OCI-LY3 (cell line): ENCODE measurements around the gene USP1.

Experiments used
- H2AFZ ChIP-seq: fragments of 200-600, 300-600 bp; shearing (Covaris generic); 2 replicates; pipeline ENCODE4 v1.6.0; 2014; ENCODE audit warnings: antibody characterized with exemption, low read depth, low read length
- H3K27ac ChIP-seq: fragments of 200-600, 300-600 bp; sonication (generic); 2 replicates; pipeline ENCODE4 v1.5.1; 2014; ENCODE audit warnings: mild to moderate bottlenecking, low read length, moderate library complexity, mixed read lengths
- H3K27me3 ChIP-seq: fragments of 200-600, 300-600 bp; sonication (generic); 2 replicates; pipeline ENCODE4 v1.6.1; 2014; ENCODE audit warnings: low read depth, low read length, mixed read lengths
- H3K36me3 ChIP-seq: fragments of 200-600, 300-600 bp; sonication (generic); replicated peaks from 2 replicates; pipeline ENCODE3; 2014; ENCODE audit warnings: low read depth, low read length, mixed read lengths
- H3K4me1 ChIP-seq: fragments of 300-600, 200-600 bp; sonication (generic); 2 replicates; pipeline ENCODE4 v1.6.1; 2014; ENCODE audit warnings: low read length, mixed read lengths
- H3K4me2 ChIP-seq: fragments of 200-600, 300-600 bp; sonication (generic); 2 replicates; pipeline ENCODE4 v1.6.1; 2014; ENCODE audit warnings: low read length, mixed read lengths
- H3K4me3 ChIP-seq: fragments of 300-600, 200-600 bp; sonication (generic); 2 replicates; pipeline ENCODE4 v1.5.1; 2014; ENCODE audit warnings: antibody characterized with exemption, mild to moderate bottlenecking, low read length, moderate library complexity
- H3K79me2 ChIP-seq: fragments of 300-600, 200-600 bp; shearing (Covaris generic); 2 replicates; pipeline ENCODE4 v1.6.1; 2014; ENCODE audit warnings: mild to moderate bottlenecking, low read length, mixed read lengths
- H3K9ac ChIP-seq: fragments of 300-600, 200-600 bp; shearing (Covaris generic); 2 replicates; pipeline ENCODE4 v1.6.0; 2014; ENCODE audit warnings: mild to moderate bottlenecking, low read length, moderate library complexity
- H3K9me3 ChIP-seq: fragments of 200-600, 300-600 bp; shearing (Covaris generic); 2 replicates; pipeline ENCODE4 v1.6.1; 2014; ENCODE audit warnings: low read length, mixed read lengths; ENCODE audit not compliant: insufficient read depth
- H4K20me1 ChIP-seq: fragments of 200-600, 300-600 bp; sonication (generic); 2 replicates; pipeline ENCODE4 v1.6.1; 2016; ENCODE audit warnings: low read length, mixed read lengths; ENCODE audit not compliant: insufficient read depth
- EZH2phosphoT487 ChIP-seq: fragments of 200-600 bp; shearing (Covaris generic); IDR thresholded peaks from 2 replicates; pipeline ENCODE4 v1.6.1; 2018; ENCODE audit warnings: antibody characterized with exemption, mixed run types, low read depth
- TF ChIP-seq, protein P1 (sequence below): fragments of 200-600, 300-600 bp; sonication (generic); IDR thresholded peaks from 2 replicates; pipeline ENCODE4 v1.5.1; 2014; ENCODE audit warnings: antibody characterized with exemption, low read length, low read depth

Gene USP1

DNA sequence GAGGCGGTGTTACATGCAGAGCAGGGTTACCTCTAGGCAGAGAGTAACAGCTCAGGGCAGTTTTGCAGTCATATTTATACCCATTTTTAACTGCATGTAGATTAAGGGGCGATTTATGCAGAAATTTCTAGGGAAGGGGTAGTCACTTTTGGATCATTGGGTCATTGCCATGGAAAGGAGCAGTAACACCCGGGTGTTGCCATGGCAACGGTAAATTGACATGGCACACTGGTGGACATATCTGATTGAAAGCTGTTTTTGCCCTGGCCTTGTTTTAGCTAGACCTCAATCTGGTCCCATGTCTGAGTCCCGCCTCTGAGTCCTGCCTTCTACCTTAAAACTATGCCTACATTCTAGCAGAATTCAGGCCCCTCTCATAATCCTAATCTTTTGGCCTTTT lies 11.8 kb upstream of the USP1 start:
- no peak for TF ChIP-seq EZH2phosphoT487
- TF ChIP-seq, protein P1, sequence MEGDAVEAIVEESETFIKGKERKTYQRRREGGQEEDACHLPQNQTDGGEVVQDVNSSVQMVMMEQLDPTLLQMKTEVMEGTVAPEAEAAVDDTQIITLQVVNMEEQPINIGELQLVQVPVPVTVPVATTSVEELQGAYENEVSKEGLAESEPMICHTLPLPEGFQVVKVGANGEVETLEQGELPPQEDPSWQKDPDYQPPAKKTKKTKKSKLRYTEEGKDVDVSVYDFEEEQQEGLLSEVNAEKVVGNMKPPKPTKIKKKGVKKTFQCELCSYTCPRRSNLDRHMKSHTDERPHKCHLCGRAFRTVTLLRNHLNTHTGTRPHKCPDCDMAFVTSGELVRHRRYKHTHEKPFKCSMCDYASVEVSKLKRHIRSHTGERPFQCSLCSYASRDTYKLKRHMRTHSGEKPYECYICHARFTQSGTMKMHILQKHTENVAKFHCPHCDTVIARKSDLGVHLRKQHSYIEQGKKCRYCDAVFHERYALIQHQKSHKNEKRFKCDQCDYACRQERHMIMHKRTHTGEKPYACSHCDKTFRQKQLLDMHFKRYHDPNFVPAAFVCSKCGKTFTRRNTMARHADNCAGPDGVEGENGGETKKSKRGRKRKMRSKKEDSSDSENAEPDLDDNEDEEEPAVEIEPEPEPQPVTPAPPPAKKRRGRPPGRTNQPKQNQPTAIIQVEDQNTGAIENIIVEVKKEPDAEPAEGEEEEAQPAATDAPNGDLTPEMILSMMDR: no peak
- H3K9ac ChIP-seq: no peak overlapping the region
- no peak overlapping the region for H2AFZ ChIP-seq
- no peak overlapping the region for H3K4me3 ChIP-seq
- no peaks in the 10 kb centered on the region for H3K9me3 ChIP-seq
- H4K20me1 ChIP-seq: no peaks in the 10 kb centered on the region
- peaks cover 3% of the 10 kb centered on the region; the same call in 1 of the 2 replicates for H3K4me1 ChIP-seq
- H3K27me3 ChIP-seq: no peaks in the 10 kb centered on the region
- no peaks in the 10 kb centered on the region for H3K79me2 ChIP-seq
- H3K4me2 ChIP-seq: no peak overlapping the region
- no peak overlapping the region for H3K27ac ChIP-seq
- H3K36me3 ChIP-seq: no peaks in the 10 kb centered on the region

DNA sequence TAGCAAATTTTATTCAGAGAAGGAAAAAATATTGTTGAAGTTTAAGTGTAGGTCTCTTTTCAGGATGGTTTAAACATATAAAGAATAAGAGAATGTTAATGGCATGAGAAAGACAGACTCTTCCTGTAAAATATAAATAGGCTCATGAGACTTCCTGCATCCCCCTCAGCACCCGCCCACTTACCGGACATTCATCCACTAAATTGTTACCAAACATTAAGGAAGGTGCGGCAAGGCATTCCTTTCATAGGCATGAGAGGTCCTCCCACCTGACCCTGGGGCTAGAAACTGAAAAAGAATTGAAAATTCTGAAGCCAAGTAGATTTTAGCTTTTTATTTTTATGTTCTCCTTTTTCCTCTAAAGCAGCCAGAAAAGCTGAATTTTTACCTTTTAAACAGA lies 10.6 kb upstream of the USP1 start:
- no peak overlapping the region for H3K27ac ChIP-seq
- H3K27me3 ChIP-seq: no peaks in the 10 kb centered on the region
- no peak overlapping the region for H3K9ac ChIP-seq
- peaks cover 3% of the 10 kb centered on the region; the same call in 1 of the 2 replicates for H3K4me1 ChIP-seq
- no peaks in the 10 kb centered on the region for H3K79me2 ChIP-seq
- no peak overlapping the region for H3K4me3 ChIP-seq
- H4K20me1 ChIP-seq: no peaks in the 10 kb centered on the region
- H2AFZ ChIP-seq: no peak overlapping the region
- no peaks in the 10 kb centered on the region for H3K36me3 ChIP-seq
- H3K9me3 ChIP-seq: no peaks in the 10 kb centered on the region
- TF ChIP-seq EZH2phosphoT487: no peak
- no peak overlapping the region for H3K4me2 ChIP-seq

DNA sequence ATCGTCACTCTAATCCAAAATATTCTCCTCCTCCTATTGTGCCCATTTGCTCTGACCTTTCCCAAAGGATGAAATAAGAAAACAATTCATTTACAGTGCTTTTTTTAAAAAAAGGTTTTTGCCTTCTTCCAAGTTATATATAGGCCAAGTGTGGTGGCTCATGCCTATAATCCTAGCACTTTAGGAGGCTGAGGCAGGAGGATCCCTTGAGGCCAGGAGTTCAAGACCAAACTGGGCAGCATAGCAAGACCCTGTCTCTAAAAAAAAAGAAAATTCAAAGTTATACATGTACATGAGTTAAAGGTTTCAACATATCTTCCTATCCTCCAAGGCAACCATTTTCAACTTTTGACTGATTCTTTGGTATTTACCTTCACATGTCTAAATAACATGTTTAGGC lies 10.1 kb upstream of the USP1 start:
- no peak overlapping the region for H3K27ac ChIP-seq
- H3K9ac ChIP-seq: no peak overlapping the region
- peaks cover 3% of the 10 kb centered on the region; the same call in 1 of the 2 replicates for H3K4me1 ChIP-seq
- no peaks in the 10 kb centered on the region for H3K9me3 ChIP-seq
- no peak overlapping the region for H3K4me2 ChIP-seq
- TF ChIP-seq EZH2phosphoT487: no peak
- TF ChIP-seq, protein P1: no peak
- no peaks in the 10 kb centered on the region for H3K36me3 ChIP-seq
- no peaks in the 10 kb centered on the region for H3K79me2 ChIP-seq
- H3K4me3 ChIP-seq: no peak overlapping the region
- no peaks in the 10 kb centered on the region for H3K27me3 ChIP-seq
- no peak overlapping the region for H2AFZ ChIP-seq
- H4K20me1 ChIP-seq: no peaks in the 10 kb centered on the region

DNA sequence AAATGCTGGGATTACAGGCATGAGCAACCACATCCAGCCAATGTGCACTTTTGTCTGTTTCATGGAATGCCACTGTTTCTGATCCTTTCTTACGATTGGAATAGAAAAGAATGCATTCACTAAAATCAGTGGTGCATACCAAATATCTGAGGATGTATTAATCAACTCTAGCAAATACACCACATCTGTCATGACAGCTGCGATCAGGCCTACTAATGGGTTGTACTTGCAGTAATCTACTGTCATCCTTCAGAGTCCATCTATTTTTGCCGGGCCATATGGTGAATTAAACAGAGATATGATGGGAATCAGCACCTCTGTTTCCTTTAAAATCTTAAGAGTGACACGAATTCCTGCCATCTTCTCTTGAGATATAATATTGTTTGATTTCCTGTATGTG lies 8.5 kb upstream of the USP1 start:
- Histone ChIP-seq H3K9ac (no peak overlapping the region), H3K4me3 (no peak overlapping the region), H3K4me1 (peaks cover 3% of the 10 kb centered on the region; the same call in 1 of the 2 replicates), H3K27ac (no peak overlapping the region), H4K20me1 (no peaks in the 10 kb centered on the region), H3K9me3 (no peaks in the 10 kb centered on the region), H3K79me2 (no peaks in the 10 kb centered on the region), H3K27me3 (no peaks in the 10 kb centered on the region), H3K36me3 (no peaks in the 10 kb centered on the region), H3K4me2 (no peak overlapping the region), H2AFZ (no peak overlapping the region)
- no peak for TF ChIP-seq EZH2phosphoT487
- TF ChIP-seq, protein P1: no peak

DNA sequence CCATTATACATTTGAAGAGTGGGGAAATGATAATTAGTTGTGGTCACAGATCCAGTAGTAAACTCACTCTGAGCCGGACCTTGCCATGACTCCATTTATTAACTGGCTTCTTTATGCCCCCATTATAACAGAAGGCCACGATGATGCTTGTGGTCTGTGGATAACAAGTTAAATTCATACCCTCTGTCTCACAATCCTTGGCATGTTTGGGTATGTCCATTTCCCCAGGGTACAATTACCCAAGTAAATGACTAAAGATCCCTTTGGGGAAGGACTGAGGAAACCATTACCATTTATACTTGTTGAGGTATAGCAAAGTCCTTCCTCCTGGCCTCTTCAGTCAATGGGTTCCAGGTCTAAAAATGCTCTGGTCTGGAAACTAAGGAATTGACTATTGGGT lies 7.3 kb upstream of the USP1 start:
- H3K4me1 ChIP-seq: peaks cover 3% of the 10 kb centered on the region; the same call in 1 of the 2 replicates
- no peak overlapping the region for H3K4me3 ChIP-seq
- H2AFZ ChIP-seq: no peak overlapping the region
- no peak overlapping the region for H3K27ac ChIP-seq
- no peaks in the 10 kb centered on the region for H3K27me3 ChIP-seq
- no peaks in the 10 kb centered on the region for H3K36me3 ChIP-seq
- no peaks in the 10 kb centered on the region for H3K79me2 ChIP-seq
- no peak overlapping the region for H3K9ac ChIP-seq
- H3K9me3 ChIP-seq: no peaks in the 10 kb centered on the region
- no peaks in the 10 kb centered on the region for H4K20me1 ChIP-seq
- no peak overlapping the region for H3K4me2 ChIP-seq
- no peak for TF ChIP-seq EZH2phosphoT487
- TF ChIP-seq, protein P1: no peak
